SIG-M5 treated with dmso at 0.1 percent for 504 hours (cell line): ENCODE data around the gene CABLES1.
"Not testable (repeated sequence)": the region's sequence is repeated elsewhere in the genome, so short reads cannot be mapped to it uniquely, and the experiment has no call there.

Source experiments
- DNase-seq: peaks from one replicate; lab custom pipeline; 2025; ENCODE audit not compliant: unreplicated experiment; lab: John Stamatoyannopoulos, UW

CABLES1 gene

GRCh38 chr18:23283916-23284430, 148.7 kb downstream of the CABLES1 start:
- no peak for DNase-seq

DNA sequence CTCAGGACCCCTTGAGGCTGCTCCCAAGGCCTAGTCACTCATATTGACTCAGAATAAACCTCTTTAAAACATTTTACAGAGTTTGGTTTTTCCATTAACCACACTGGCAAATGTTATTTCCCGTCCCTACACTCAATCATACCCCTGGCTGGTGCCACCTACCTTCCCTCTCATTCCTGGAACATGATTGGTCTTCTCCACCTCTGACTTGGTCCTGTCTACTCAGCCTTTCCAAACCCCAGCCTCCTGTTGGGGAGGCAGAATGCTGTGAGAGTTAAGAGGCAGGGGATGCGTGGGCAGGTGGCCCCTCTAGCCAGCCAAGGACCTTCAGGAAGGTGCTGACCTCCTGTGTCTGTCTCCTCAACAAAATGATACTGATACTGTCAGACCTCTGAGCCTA, 149.3 kb downstream of the CABLES1 start:
- no peak for DNase-seq

DNA sequence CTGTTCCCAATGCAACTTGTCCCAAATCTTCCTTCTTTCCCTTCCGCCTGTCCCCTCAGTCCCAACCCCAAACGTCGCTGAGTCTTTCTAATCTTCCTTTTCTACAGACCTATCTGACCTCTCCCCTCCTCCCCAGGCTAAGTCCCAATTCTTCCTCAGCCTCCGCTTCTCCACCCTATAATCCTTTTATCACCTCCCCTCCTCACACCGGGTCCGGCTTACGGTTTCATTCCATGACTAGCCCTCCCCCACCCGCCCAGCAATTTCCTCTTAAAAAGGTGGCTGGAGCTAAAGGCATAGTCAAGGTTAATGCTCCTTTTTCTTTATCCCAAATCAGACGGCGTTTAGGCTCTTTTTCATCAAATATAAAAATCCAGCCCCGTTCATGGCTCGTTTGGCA, 150.3 kb downstream of the CABLES1 start:
- not testable (repeated sequence) for DNase-seq

GRCh38 chr18:23291456-23292205, 156.3 kb downstream of the CABLES1 start:
- DNase-seq, result no peak

- no peak for DNase-seq
Observed at GRCh38 chr18:23300231-23300805, 165.0 kb downstream of the CABLES1 start.

GRCh38 chr18:23301972-23302371, 166.7 kb downstream of the CABLES1 start:
- no peak for DNase-seq

- DNase-seq, result no peak
Observed at GRCh38 chr18:23302511-23302850, 167.2 kb downstream of the CABLES1 start.

GRCh38 chr18:23302851-23303527, 167.7 kb downstream of the CABLES1 start:
- no peak for DNase-seq

DNA sequence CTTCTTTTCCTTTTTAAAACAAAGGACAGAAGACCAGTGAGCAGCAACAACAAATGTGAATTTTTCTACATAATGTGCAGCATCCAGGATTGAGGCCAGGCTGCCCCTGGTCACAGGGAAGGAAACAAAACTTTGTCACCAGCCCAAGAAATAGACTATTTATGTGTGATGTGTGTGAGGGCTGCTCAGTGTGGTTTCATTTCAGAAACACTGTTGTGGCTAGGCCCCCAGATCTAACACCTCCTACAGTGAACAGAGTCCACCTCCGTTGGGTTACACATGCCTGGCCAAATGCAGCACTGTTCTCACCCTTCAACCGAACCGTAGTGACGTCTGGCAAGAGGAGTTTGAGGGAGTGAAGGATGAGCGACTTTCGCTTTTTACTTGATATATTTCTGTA, 171.5 kb downstream of the CABLES1 start:
- no peak for DNase-seq

DNA sequence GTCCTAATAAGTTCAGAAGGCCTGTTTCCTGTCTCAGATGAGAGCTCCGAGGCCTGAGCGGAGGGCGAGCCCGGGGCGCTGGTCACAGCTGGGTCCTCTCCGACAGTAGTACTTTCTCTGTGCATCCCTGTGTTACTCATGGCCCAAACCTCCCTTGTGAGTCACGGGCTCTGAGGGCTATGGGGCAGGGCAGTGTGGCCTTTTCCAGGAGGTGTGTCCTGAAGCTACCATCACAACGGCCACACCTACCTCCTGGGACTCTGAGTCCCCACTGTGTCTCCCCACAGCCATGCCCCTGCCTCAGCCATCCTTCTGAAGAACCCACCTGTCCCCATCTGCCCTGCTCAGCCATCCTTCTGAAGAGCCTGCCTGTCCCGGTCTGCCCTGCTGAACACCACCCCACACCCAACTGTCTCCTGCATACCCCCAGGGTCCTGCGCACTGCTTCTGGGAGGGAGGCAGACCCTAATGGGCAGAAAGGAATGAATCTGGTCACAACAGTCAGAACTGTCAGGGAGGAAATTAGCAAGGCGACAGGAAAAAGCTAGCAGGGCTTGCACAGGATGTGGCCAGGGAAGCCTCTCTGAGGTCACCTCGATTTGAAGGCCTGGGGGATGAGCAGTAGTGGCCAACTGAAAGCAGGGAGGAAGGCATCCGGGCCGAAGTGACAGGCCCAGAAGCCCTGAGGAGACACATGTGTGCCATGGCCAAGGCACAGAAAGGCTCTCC, 172.4 kb downstream of the CABLES1 start:
- DNase-seq, result no peak
